ENCODE results near the gene SH3TC1. TPM values are rescaled to one million over a fixed set of nuclear protein-coding genes. Genes with fewer than 3 reads are reported as not detected.
A peak's percentile ranks its signal among the peaks of the same experiment; 100 is the strongest.

SH3TC1 gene
- total and polyA plus RNA-seq, 12 donors = 1.5 to 58.7 (median 22.0) TPM

DNA sequence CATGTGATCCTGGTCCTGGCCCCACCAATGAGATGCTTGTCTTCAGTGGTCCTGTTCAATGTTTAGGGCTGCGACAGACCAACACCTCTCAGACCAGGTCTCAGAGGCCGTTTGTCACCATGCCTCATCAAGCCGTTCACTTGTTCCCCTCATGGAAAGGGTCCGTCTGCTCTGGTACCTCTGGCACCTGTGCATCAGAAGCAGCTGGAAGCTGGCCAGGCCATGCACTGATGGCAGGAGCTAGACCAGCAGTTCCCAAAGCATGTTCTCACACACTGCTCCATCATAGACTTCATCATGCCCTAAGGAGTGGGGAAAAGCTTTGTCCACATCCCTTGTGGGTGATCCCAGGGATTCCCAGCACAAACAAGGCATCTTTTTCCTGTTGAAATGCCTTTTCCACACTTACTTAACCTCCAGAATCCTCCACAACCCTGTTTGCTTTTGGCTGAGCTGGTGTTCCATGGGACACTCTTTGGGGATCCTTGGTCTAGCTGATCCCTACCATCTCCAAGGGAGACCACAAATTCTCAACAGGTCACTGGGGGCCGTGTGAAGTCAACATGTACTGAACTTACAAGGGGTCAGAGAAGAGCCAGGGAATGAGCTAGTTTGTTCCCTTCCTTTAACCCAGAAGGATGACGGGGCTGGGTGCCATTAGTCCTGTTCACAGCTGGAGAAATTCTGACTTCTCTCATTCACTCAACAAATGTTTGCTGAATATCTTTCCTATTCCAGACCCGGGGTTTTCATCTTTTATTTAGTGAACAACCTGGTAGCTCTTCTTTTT, 21.8 kb downstream of the SH3TC1 start:
- TF ChIP-seq CTCF (IDR thresholded peaks at IDR 0.05) (no peak), POLR2A (IDR thresholded peaks at IDR 0.05) (no peak)
- intact Hi-C loops (cut with DNase I) = no loop called here
- no peak for DNase-seq
- Histone ChIP-seq H3K9me3 (replicated peaks in 1 of 3) (no peaks in the 10 kb centered on the region), H3K27me3 (no peaks in the 10 kb centered on the region), H3K4me3 (no peak overlapping the region), H3K36me3 (replicated peaks in 1 of 2) (peaks cover 0 to 21% of the 10 kb centered on the region in 2 donors), H3K27ac (peak overlapping the region in 2 of 5 donors; percentile 60 to 65), H3K4me1 (replicated peaks in 1 of 2) (peaks cover 0 to under 1% of the 10 kb centered on the region in 2 donors)
- 56 to 85% (median 83%) methylated on average over 3 to 7 of the region's 7 CpGs for WGBS, 4 donors

GRCh38 chr4:8221476-8221875, 22.4 kb downstream of the SH3TC1 start:
- H3K9me3 ChIP-seq (replicated peaks in 1 of 3) = no peaks in the 10 kb centered on the region
- peaks cover 0 to 21% of the 10 kb centered on the region in 2 donors for H3K36me3 ChIP-seq (replicated peaks in 1 of 2)
- peak overlapping the region in 1 of 5 donors; percentile 76 for H3K27ac ChIP-seq
- WGBS, 4 donors = 55 to 69% (median 58%) methylated on average over 5 of the region's 5 CpGs
- H3K4me1 ChIP-seq (replicated peaks in 1 of 2) = peaks cover 0 to 5% of the 10 kb centered on the region in 2 donors
- TF ChIP-seq POLR2A (IDR thresholded peaks at IDR 0.05) (no peak), CTCF (IDR thresholded peaks at IDR 0.05) (no peak)
- H3K27me3 ChIP-seq = no peaks in the 10 kb centered on the region
- H3K4me3 ChIP-seq = no peak overlapping the region
- intact Hi-C loops (cut with DNase I) = no loop called here
- peak in 1 of 7 donors; percentile 37 for DNase-seq

DNA sequence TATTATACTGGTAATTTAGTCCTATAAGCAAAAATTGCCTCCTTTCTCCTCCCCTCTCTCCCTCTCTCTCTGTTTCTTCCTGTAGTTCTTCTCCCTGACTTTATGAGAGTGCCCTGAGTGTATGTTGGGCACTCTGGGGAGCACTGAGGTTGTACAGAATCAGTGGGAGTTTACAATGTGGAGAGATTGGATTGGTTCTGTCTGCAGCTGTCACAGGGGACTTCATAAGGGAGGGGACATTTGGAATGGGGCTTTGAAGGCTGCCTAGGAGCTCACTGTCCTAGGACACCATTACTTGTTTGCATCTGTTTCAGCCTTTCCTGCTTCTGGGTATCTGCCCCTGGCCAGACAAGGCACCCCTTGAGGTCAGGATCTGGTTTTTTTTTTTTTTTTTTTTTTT, 22.9 kb downstream of the SH3TC1 start:
- TF ChIP-seq CTCF (IDR thresholded peaks at IDR 0.05) = no peak
- no peak for TF ChIP-seq POLR2A (IDR thresholded peaks at IDR 0.05)
- H3K27ac ChIP-seq = peak overlapping the region in 3 of 5 donors; percentile 45 to 82 (median 76)
- H3K9me3 ChIP-seq (replicated peaks in 1 of 3) = no peaks in the 10 kb centered on the region
- H3K27me3 ChIP-seq = no peaks in the 10 kb centered on the region
- no peak overlapping the region for H3K4me3 ChIP-seq
- H3K36me3 ChIP-seq (replicated peaks in 1 of 2) = peaks cover 0 to 21% of the 10 kb centered on the region in 2 donors
- intact Hi-C loops (cut with DNase I) = no loop called here
- H3K4me1 ChIP-seq (replicated peaks in 1 of 2) = peaks cover 0 to 5% of the 10 kb centered on the region in 2 donors
- no peak for DNase-seq

DNA sequence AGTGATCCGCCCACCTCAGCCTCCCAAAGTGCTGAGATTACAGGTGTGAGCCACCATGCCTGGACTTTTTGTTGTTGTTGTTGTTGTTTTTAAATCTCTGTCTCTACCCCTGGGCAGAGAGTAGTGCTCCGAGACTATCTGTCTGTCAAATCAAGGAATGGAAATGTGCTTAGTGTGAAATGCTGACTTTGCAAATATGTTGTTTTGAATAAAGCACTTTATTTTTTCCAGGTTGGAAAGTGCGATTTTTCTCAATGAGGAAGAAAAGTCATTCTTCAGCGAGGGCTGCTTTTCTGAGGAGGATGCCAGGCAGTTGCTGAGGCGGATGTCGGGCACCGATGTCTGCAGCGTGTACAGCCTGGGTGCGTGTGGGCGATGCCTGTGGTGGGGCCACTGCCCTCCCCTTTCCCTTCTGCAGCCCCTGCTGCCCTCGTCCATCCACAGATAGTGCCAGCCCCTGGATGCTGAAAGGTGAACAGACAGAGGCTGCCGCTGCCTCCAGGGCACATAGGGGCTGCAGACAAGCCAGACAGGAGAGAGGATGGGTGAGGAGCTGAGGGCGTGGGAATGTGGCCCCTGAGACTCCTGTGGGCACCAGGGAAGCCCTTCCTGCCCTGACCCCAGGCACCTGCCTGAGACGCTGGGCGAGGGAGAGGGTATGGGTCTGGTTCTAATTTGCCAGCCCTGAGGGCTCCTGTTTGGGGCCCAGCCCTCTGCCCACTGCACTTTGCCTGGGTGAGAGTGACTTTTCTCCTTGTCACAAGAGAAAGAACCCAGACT, 23.7 kb downstream of the SH3TC1 start:
- H3K27me3 ChIP-seq = no peaks in the 10 kb centered on the region
- intact Hi-C loops (cut with DNase I) = no loop called here
- DNase-seq = no peak
- peaks cover 0 to 8% of the 10 kb centered on the region in 2 donors for H3K4me1 ChIP-seq (replicated peaks in 1 of 2)
- TF ChIP-seq CTCF (IDR thresholded peaks at IDR 0.05) (no peak), POLR2A (IDR thresholded peaks at IDR 0.05) (no peak)
- no peak overlapping the region for H3K4me3 ChIP-seq
- peaks cover 0 to 21% of the 10 kb centered on the region in 2 donors for H3K36me3 ChIP-seq (replicated peaks in 1 of 2)
- H3K9me3 ChIP-seq (replicated peaks in 1 of 3) = no peaks in the 10 kb centered on the region
- peak overlapping the region in 2 of 5 donors; percentile 76 to 82 for H3K27ac ChIP-seq
- 90 to 93% (median 92%) methylated on average over 11 to 15 of the region's 15 CpGs for WGBS, 4 donors

Data from adrenal gland (tissue), 12 donors.